HG03342 (cell line): Measurements from ENCODE around the gene SH3RF3.
A peak's percentile ranks its signal among the peaks of the same experiment; 100 is the strongest.
"Not testable (repeated sequence)": the region's sequence is repeated elsewhere in the genome, so short reads cannot be mapped to it uniquely, and the experiment has no call there.

Experiments
- ATAC-seq: cut with Tn5 transposase; IDR thresholded peaks from one replicate; pipeline ENCODE4 v1.9.1; 2021; ENCODE audit warnings: mild to moderate bottlenecking, moderate library complexity; ENCODE audit not compliant: unreplicated experiment

The SH3RF3 gene

GRCh38 chr2:109117780-109118179, 11.2 kb upstream of the SH3RF3 start:
- no peak for ATAC-seq

GRCh38 chr2:109118321-109118720, 10.7 kb upstream of the SH3RF3 start:
- ATAC-seq = no peak

- no peak for ATAC-seq
Measured at GRCh38 chr2:109120166-109120565, 8.8 kb upstream of the SH3RF3 start.

- ATAC-seq = not testable (repeated sequence)
Measured at GRCh38 chr2:109120686-109121085, 8.3 kb upstream of the SH3RF3 start.

- ATAC-seq = no peak
Measured at GRCh38 chr2:109123586-109124201, 5.3 kb upstream of the SH3RF3 start.

GRCh38 chr2:109124982-109125592, 3.9 kb upstream of the SH3RF3 start:
- ATAC-seq = no peak

- ATAC-seq = no peak
Measured at GRCh38 chr2:109125593-109126500, 3.2 kb upstream of the SH3RF3 start.

GRCh38 chr2:109126501-109126860, 2.5 kb upstream of the SH3RF3 start:
- ATAC-seq = no peak

GRCh38 chr2:109127556-109127955, 1.4 kb upstream of the SH3RF3 start:
- no peak for ATAC-seq

- peak; percentile 53 for ATAC-seq
Measured at GRCh38 chr2:109128048-109128615, 873 bp upstream of the SH3RF3 start.

- peak; percentile 27 for ATAC-seq
Measured at GRCh38 chr2:109129356-109129920, 433 bp downstream of the SH3RF3 start.

- ATAC-seq = no peak
Measured at GRCh38 chr2:109129921-109130722, 1.1 kb downstream of the SH3RF3 start.

- no peak for ATAC-seq
Measured at GRCh38 chr2:109130723-109130995, 1.7 kb downstream of the SH3RF3 start.

GRCh38 chr2:109131777-109132176, 2.8 kb downstream of the SH3RF3 start:
- ATAC-seq = no peak

- ATAC-seq = no peak
Measured at GRCh38 chr2:109132626-109133025, 3.6 kb downstream of the SH3RF3 start.

GRCh38 chr2:109133746-109134145, 4.7 kb downstream of the SH3RF3 start:
- ATAC-seq = no peak

GRCh38 chr2:109134741-109135358, 5.8 kb downstream of the SH3RF3 start:
- ATAC-seq = peak; percentile 72

GRCh38 chr2:109135359-109136197, 6.6 kb downstream of the SH3RF3 start:
- no peak for ATAC-seq

- ATAC-seq = no peak
Measured at GRCh38 chr2:109136542-109136941, 7.5 kb downstream of the SH3RF3 start.
